HG02759 (cell line): Measurements from ENCODE around the gene DSE.
"Not testable (repeated sequence)": the region's sequence is repeated elsewhere in the genome, so short reads cannot be mapped to it uniquely, and the experiment has no call there.

Experiments used
- ATAC-seq: cut with Tn5 transposase; IDR thresholded peaks from one replicate; pipeline ENCODE4 v1.9.1; 2021; ENCODE audit warnings: mild to moderate bottlenecking, moderate library complexity; ENCODE audit not compliant: unreplicated experiment

DSE gene

DNA sequence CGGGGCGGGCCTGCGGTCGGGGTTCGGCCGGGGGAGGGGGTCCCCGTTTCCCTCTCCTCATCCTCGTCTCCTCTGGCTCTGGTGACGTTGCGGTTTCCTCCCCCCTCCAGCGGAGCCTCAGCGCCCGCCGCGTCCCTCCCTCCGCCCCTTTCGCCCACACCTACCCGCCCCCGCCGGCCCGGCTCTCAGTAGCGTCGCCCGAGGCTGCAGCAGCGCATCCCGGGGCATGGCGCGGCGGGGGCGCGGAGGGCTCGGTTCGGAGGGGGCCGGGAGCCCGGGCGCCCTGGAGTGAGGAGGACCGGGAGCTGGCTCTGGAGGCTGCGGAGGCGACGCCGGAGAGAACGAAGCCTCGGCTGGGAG, at the start of gene DSE:
DSE (plus strand) TSS at position 188 of the 360 bp plus-strand sequence. CDS start 28,304 bp downstream, outside the sequence.
- peak; percentile 84 for ATAC-seq

DNA sequence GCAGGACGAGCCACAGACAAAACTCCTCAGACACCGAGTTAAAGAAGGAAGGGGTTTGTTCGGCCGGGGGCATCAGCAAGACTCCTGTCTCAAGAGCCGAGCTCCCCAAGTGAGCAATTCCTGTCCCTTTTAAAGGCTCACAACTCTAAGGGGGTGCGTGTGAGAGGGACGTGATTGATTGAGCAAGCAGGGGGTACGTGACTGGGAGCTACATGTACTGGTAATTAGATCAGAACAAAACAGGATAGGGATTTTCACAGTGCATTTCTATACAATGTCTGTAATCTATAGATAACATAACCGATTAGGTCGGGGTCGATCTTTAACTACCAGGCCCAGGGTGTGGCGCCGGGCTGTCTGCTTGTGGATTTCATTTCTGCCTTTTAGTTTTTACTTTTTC, 48.8 kb upstream of the DSE start:
- ATAC-seq, result not testable (repeated sequence)

DNA sequence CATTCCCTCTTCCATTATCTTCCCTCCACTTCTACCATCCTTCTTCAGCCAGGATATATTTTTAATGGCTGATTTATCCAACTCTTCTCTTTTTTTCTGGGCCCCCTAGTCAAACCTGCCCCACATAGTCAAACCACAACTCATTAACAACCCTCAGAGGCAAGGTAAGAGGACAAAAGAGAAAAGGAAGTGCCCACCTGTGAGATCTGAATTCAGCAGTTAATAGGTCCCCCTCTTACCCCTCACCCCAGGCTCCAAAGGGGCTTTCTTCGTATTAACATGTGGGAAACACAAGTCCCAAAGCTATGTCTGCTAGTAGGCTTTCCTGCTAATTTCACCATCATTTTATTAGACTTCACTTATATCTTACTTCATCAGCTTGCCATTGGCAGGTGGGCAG, 46.9 kb upstream of the DSE start:
- no peak for ATAC-seq

DNA sequence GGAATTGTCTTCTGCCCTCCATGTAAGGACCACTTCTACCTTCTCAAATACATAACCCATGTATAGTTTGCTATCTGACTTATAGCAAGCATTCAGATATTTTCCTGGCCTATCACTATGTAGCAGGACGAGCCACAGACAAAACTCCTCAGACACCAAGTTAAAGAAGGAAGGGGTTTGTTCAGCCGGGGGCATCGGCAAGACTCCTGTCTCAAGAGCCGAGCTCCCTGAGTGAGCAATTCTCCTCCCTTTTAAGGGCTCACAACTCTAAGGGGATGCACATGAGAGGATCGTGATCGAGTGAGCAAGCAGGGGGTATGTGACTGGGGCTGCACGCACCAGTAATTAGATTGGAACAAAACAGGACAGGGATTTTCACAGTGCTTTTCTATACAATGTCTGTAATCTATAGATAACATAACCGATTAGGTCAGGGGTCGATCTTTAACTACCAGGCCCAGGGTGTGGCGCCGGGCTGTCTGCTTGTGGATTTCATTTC, 45.1 kb upstream of the DSE start:
- not testable (repeated sequence) for ATAC-seq

DNA sequence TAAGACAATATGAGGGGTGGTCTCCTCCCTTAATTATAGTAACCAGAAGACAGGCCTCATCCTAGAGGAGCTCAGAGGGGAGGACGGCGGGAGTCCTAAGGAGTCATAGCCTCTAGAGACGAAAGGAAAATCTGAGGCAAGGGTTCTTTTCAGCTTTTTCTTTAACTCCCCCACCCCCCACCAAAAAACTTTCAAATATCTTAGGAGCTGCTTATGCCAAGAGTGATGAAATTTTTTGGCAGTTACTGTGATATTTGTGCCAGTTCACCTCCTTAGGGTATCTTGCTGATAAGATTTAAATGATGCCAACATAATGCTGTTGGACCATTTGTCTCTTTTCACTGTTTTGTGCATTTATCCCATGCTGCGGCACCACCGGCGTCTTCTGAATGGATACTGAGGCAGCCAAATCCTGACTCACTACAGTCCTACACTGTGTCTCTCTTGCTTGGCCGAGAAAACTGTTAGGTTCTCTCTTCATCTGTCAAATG, 44.5 kb upstream of the DSE start:
- no peak for ATAC-seq

DNA sequence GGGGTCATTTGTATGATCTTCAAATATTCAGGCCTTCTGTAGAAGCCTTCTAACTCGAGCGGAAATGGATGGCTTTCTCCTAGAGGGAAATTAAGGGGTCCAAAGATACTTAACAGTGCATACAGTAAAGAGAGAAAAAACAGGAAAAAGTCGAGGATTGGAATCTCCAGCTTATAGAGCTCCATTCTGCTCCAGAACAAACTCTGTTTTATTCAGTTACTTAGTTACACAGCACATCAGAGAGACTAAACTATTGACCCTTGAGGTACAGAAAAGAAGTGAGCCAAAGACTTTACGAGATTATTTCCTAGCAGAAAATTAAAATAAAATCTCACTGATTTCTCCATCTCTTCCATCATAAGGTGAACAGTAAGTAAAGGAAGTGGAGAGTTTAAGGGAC, 43.8 kb upstream of the DSE start:
- no peak for ATAC-seq

DNA sequence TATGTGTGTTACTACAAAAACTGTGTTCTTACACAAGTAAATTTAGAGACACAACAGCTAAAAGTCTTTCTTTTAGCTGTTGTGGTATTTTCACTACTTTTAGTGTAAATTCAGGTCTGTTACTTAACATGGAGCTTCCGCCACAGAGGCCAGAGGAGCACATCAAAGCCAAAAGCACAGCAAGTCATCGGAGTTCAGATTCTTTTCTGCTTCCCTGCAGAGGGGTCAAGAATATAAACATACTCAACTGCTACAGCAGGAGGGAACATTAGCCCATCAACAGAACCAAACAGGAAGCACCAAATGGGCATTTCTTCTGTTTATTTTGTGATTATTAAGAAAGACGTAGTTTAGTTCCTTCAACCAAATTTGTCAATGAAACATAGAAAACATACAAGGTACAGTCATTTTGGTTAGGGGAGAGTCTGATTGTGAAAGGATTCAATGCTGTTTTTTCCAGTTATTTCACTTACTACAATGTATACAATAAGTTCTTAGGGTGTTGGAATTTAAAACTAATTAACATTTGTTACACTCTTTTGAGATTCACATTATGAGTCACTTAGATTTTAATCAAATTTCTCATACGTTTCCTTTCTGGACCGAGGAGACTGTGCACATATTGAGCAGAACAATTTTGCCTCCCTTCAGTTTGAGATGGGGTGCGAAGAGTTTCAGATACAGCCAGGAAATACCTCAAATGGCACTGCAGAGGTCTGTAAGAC, 42.8 kb upstream of the DSE start:
- ATAC-seq, result no peak

DNA sequence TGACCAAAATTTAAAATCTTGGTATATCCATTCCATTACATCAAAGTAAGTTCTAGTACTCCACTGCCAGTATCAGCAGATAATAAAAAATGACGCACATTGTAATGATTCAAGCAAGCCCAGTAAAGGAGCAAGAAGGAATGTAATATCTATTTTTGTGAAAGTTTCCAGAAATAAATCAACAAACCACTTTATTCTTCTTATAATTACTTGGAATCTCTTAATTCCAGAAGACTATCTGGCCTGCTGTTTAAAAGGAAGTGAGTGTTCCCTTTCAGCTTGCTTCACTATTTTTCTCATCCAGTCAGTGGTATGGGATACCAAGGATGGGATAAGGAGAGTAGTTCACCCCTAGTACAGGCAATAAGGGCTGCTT, 42.2 kb upstream of the DSE start:
- ATAC-seq, result no peak

DNA sequence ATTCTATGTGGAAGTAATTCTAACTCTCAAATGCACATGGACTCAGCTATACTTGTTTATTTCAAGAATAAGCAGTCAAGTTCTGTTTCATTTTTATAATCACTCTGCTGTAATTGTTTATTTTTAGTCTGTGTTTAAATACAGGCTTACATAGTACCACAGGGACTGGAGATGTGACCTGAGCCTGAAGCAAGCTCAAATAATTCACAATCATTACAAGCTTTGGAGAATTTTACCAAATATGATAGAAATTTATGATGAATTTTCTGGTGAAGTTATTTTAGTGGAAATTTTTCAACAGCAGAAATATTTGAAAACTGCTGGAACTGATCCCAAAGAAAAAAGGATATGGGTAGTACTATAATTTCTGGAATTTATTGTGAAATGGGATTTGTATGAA, 41.6 kb upstream of the DSE start:
- ATAC-seq, result no peak

DNA sequence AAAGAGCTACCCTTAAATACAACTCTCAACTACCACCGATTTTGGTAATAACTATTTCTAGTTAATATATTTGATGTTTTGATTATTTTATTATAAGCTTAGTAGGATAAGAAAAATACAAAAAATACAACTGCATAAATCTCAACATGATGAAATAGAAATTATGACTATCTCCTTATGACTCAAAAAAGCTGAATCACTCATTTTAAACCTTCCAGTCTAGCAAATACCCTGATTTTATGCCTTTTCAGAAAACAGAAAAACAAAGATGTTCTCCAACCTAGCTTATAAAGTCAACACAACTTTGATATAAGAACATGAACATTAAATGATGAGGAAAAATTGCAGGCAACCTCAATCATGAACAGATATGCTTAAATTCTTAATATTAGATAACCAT, 40.2 kb upstream of the DSE start:
- no peak for ATAC-seq

DNA sequence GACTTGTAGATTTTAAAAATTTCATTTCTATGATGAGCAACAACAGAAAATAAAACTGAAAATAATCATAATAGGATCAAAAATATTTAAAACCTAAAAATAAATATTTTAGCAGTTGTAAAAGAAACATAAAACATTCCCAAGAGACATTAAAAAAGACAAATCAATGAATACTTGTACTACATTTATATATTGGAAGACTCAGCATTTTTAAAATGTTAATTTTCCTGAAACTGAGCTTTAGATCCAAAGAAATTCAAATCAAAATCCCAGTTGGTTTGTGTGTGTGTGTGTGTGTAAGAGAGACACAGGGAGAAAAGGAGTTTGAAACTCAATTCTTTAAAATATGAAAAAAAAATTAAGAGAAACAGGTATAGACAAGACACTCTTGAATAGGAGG, 38.7 kb upstream of the DSE start:
- no peak for ATAC-seq

DNA sequence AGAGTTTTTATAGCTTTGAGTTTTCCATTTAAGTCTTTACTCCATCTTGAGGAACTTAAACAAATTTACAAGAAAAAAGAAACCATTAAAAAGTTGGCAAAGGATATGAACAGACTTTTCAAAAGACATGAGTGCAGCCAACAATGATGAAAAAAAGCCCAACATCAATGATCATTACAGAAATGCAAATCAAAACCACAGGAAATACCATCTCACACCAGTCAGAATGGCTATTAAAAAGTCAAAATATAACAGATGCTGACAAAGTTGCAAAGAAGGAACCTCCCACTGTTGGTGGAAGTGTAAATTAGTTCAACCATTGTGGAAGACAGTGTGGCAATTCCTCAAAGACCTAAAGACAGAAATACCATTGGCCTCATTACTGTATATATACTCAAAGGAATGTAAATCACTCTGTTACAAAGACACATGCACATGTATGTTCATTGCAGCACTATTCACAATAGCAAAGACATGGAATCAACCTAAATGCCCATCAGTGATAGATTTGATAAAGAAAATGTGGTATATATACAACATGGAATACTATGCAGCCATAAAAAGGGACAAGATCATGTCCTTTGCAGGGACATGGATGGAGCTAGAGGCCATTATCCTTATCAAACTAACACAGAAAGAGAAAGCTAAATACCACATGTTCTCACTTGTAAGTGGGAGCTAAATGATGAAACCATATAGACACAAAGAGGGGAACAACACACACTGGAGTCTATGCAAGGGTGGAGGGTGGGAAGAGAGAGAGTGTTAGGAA, 35.9 kb upstream of the DSE start:
- not testable (repeated sequence) for ATAC-seq

DNA sequence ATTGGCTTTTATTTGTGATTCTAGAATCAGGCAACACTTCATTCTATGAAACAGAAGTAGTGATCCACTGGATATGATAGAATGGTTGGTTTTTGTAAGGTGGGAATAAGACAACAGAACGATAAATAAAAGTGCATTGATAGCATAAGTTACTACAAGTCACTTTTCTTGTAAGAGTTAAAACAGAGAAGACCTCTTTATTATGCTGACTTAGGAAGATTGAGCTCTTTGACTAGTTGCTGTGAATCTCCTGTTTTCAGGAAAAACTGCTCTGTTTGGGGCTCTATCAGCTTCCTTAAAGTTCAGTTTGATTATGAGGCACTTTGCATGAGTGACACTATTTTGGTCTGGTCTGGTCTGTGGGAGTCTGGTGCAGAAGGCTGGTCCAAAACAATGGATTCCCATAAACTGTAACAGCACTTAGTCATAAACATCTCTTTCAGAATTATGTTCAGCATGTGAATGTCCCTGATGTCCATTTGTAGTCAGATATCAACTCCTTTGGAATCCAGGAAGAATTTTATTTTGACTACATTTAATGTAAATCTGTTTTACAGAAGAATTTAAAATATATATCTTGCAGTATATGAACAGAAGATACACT, 35.0 kb upstream of the DSE start:
- no peak for ATAC-seq

DNA sequence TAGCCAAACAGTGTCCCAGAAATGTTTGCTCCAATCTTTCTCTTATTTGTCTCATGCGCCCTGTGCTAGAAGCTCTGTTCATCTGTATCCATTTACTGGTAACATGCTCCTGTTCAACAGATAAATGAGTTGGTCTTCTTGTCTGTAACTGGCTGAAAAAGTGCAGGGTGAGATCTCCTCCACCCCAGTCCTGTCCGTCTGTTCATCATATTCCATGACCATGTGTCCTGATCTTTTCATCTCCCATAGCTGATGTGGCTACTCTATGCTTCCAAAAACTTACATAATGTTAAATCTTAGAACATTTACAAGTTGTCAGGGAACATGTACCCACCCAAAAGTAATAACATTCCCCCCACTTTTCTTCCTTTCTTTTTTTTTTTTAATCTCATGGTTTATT, 31.8 kb upstream of the DSE start:
- ATAC-seq, result no peak

DNA sequence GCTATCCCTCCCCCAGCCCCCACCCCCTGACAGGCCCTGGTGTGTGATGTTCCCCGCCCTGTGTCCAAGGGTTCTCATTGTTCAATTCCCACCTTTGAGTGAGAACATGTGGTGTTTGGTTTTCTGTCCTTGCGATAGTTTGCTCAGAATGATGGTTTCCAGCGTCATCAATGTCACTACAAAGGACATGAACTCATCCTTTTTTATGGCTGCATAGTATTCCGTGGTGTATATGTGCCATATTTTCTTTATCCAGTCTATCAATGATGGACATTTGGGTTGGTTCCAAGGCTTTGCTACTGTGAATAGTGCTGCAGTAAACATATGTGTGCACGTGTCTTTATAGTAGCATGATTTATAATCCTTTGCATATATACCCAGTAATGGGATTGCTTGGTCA, 30.1 kb upstream of the DSE start:
- not testable (repeated sequence) for ATAC-seq

DNA sequence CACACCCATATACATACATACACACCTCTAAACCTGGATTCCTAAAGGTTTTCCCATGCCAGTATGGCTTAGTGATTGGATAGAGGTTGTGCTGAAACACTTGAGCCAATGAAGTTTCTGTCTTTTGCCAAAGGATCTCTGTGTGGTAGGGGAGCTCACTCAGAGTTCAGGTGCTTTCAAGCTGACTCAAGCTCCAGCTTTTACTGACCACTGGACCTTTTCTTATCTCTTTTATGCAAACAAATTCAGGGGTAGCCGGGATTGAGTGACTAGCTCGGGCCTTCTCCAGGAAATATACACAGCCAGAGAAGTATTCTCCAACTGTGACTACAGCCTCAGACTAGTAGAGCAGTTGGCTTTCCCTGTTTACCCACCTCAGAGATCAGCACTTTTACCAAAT, 21.5 kb upstream of the DSE start:
- no peak for ATAC-seq

DNA sequence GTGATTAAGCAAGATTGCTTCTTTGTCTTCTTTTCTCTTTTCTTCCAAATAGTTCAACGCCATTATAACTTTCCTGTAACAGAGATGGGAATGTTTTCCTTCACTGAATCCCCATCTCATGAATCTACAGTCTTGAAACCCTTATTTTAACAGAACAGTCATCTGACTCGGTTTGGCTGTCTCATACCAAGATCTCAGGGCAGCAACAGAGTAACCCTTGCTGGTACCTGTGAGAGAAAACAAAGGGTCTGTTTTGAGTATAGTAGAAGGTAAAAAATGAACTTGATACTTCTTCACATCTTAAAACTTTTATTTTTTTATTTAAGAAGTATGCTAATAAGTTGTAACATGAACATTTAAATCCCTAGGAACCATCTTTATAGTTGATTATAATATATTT, 19.6 kb upstream of the DSE start:
- no peak for ATAC-seq

DNA sequence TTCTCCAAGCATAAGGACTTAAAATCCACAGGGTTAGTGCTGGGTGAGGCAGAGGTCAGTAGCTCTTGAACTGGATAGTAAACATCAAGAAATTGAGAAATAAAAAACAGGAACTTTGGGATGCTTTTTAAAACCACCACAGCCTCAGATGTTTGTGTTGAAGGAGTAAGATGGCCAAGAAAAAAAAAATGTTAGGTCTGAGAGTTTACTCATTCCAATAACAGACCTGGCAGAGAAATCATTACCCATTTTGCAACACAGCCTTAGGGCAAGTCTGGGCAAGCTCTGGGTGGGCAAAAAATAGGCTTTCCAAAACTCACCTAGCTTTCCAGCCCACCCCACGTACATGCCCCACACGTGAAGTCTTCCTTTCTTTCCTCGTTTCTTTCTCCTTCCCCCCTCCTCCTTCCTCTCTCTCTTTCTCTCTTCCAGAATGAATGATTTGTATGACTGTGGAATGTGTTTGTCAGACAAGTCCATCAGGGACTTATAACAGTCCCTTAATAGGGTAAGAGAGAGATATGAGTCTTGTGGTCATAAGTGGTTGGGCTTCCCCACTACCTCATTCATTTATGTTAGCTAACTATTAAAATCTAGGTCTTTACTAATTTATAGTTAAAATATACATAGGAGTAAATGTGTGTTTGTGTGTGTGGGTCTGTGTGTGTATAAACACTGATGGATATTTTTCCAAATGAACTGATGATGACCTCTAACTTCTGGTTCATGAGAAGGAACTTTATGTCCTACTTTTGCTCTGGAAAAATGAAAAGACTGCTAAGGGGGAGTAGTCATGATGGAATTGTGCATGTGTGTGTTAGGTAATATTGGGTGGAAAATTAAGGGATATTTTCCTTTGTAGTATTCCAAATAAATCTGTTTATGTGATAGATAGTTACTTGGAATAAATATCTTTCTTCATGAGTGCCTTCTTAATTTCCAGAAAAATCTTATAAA, 18.0 kb upstream of the DSE start:
- ATAC-seq, result peak; percentile 80

DNA sequence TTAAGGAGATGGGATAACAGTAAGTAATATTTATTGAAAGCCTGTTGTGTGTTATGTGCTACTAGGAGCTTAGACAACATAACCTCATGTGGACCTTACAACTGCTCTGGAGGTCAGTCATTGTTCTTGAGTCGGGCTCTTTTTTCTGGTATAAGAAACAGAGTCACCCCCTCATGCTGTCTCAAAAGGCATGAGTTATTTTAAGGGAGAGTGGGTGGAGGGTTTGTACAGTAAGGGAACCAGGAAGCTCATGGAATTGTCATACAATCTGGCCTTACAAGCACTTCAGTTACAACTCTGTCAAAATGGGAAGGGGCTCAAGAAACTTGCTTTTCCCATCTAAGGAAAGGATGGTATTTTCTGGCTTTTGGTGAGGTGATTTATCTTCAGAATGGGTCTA, 16.5 kb upstream of the DSE start:
- ATAC-seq, result no peak

DNA sequence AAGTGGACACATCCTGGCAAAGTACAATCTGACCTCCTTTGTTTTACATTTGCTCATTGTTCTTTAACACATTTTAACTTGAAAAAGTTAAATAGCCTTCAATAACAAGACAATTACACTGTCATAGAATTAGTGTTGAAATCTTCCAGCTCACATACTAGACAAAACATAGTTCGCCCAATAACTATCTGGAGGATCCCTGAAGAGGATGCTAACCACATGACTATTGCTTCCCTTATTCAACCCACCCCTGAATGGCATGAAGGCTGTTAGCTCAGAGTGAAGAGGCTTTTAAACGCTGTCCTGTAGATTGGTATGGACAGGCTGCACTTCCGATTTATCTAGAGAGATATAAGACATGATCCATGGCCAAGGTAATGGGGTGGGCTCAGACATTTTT, 15.0 kb upstream of the DSE start:
- ATAC-seq, result no peak

DNA sequence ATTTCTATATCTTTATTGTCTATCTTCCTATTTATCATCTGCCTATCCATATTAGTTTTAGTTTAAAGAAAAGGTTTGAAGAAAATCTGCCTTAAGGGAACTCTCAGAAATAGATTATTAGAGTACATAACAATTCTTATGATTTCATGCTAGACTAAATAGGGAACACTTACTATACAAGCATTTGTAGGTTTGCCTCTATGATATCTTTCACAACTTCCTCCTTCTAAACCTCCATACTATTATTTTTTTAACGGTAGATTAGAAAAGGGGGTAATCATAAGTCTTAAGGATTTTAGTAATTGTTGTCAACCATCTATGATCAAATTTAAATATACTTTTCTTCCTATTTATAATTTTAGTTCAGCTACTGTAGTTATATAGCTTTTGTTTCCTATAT, 11.6 kb upstream of the DSE start:
- no peak for ATAC-seq
